OCI-M1 (cell line): ENCODE measurements around the gene MORN1.

Experiments
- DNase-seq: peaks from one replicate; lab custom pipeline; 2025; lab: John Stamatoyannopoulos, UW

MORN1 gene

GRCh38 chr1:2352341-2352896, 38.9 kb downstream of the MORN1 start:
- no peak for DNase-seq

- DNase-seq = no peak
These were observed 39.6 kb downstream of the MORN1 start for GRCh38 chr1:2351723-2352122.

DNA sequence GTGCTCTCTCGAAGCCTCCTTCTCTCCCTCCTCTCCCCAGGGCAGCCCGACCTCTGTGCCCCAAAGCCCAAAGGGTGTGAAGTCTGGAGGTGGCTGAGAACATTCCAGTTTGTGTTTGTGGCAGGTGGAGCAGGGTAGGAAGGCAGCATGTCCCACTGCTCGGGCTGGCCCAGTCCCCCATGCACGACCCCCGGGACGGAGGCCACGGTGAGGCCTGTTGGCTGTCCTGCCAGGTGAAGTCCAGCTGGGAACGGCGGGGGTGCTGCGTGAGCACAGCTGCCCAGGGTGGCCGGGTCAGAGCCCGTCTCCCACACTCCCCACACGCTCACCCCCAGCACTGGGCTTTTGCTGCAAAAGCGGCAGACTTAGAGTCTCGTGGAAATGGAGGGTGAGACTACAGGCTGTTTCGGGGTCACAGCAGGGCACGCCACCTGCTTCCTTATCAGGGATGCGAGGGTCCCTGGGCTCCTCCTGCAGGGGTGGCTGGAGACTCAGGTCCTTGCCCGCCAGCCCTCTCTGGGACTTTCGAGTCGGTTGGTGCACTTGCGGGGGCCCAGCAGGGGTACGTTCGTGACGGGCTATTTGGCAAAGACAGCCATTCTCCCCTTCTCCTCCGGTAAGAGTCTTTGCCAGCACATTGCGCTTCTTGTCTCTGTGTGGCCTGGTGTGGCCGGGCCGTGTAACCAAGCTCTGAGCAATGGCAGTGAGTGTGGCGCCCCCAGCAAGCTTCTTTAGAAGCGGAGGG, 40.3 kb downstream of the MORN1 start:
- DNase-seq = no peak

DNA sequence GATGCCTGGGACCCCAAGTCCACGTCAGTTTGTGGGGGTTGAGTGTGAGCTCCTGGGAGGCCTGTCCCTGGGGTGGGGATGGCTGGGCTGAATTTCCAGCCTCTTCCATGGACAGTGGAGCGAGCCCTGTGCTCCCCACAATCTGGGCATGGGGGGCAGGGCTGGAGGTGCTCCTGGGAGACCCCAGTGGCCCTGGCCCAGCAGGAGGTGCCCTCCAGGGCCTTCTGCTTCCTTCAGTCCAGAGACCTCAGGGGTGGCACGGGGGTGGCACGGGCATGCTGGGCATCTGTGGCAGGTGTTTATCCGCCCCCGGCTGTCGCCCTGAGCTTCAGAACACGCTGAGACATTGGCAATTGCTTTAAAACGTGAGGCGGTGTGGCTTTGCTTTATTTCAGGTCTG, 40.9 kb downstream of the MORN1 start:
- no peak for DNase-seq

GRCh38 chr1:2349806-2350205, 41.5 kb downstream of the MORN1 start:
- no peak for DNase-seq

GRCh38 chr1:2348346-2349325, 42.7 kb downstream of the MORN1 start:
- DNase-seq = no peak

DNA sequence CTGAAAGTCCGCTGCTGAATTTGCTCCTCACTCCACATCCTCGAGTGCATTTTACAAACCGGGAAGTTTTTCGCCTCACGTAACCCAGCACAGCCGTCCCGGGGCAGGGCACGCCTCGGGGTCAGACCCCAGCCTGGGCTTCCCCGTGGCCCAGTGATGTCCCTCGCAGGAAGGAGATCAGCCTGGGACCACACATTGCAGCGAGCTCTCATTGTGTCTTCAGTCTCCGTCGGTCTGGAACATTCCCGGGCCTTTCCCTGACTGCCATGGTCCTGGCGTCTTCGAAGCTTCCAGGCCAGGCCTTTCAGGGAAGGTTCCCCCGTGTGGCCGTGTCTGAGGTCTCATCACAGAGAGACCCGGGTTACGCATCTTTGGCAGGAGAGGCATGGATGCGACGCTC, 43.5 kb downstream of the MORN1 start:
- no peak for DNase-seq

GRCh38 chr1:2347409-2347785, 44.0 kb downstream of the MORN1 start:
- no peak for DNase-seq

DNA sequence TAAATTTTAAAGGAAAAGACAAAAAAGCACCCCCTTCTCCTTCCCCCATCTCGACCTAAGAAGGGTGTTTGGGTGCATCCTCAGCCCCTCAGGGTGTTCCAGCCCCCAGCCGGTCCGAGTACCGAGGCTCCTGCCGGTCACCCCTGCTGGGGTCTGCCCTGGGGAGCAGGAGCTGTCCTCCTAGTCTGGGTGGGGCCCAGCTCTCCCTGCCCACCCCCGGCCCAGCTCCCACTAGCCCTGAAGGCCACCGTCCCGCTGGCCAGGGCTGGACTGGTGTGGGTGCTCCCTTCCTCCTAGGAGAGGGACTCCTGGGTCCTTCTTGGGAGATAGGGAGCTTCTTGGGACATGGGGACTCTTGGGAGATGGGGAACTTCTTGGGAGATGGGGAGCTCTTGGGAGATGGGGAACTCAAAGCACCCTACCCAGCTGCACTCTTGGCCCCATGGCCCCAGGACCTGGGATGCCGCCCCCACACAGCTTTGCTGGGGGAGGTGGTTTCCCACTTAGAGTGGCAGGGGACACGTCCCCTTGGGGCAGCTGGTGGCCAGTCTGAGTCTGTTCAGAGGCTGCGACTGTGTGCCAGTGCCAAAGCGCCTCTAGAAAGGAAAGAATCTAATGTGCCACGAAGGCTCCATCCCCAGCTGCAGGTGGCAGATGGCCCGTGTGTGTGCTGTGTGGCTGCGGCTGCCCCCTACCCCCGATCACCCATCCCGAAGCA, 44.5 kb downstream of the MORN1 start:
- no peak for DNase-seq

- DNase-seq = peak; percentile 72
These were observed 45.9 kb downstream of the MORN1 start for GRCh38 chr1:2345297-2346075.

DNA sequence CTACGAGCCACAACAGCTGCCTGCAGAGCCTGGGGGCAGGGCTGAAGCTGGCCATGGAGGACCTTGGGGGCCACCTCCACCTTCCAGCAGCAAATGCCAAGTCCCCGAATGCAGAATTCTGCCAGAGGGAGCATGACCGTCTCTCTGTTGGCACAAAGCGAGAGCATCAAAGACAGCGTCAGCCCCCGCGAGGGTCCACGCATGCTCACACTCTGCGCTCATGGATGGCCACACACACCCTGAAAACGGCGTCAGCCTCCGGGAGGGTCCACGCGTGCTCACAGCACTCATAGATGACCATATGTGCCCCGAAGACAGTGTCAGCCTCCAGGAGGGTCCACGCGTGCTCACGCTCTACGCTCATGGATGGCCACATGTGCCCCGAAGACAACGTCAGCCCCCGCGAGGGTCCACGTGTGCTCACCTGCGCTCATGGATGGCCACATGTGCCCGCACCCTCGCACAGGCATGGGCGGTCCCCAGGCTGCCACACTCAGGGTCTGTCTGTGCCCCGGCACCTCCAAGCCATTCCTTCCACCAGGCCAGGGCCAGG, 46.5 kb downstream of the MORN1 start:
- DNase-seq = no peak

DNA sequence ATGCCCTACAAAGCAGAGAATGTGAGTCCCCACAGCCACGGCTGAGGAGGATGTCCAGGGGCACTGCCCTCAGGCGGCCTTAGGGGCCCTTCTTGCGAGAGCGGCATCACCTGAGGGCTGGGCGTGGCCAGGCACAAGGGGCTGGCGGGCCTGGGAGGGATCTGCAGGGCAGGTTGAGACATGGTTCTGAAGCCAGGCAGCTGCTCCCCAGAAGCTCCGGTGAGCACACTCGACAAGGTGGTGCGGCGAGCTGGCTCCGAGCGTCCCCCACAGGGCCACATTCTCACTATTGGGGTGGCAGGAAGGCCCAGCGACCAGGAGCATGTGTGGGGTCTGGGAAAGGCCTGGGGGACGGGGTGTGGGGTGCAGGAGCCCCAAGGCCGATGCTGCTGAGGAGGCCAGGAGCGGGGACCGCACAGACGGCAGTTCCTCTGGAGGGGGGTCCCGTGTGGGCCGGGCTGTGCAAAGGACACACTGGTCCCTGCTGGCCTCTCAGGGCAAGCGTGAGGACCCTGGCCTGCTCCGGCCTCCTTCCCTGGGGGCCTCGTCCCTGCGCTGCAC, 47.2 kb downstream of the MORN1 start:
- no peak for DNase-seq

DNA sequence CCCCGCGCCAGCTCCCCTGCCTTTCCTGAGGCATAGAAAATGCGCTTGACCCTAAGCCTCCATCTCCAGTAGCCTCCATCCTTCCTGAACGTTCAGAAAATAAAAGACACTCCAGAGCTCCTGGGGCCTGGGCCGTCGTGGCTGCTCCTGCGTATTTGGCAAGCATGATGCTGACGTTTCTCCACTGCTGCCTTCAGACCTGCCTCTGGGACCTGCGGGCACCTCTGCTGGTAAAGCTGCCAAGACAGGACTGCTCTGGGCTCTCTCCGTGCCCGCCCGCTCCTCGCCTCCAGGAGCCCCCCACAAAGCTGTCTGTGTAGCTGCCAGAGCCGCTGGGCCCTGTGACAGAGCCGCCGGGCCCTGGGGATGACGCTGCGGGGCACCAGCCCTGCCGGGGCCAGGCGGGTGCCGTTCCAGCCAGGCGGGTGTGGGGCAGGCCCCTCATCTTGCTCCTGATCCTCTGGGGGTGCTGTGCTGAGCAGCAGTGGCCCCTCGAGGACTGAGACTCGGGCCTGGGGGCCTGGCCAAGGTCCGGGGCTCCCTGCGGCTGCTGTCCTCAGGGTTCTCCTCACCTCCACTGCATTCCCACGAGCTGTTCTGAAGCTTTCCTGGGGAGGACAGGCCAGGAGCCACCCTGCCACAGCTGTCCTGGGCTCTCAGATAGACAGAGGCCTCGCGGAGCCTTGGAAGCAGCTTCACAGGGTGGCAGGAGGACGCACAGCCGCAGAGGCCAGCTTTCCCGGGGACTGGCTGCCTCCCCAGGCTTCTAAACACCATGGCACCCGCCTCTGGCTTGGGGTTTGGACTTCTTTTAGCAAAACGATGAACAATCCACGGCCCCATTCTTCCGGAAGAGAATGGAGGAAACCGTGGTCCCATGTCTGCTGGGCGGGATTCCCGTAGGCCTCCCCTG, 48.1 kb downstream of the MORN1 start:
- no peak for DNase-seq

DNA sequence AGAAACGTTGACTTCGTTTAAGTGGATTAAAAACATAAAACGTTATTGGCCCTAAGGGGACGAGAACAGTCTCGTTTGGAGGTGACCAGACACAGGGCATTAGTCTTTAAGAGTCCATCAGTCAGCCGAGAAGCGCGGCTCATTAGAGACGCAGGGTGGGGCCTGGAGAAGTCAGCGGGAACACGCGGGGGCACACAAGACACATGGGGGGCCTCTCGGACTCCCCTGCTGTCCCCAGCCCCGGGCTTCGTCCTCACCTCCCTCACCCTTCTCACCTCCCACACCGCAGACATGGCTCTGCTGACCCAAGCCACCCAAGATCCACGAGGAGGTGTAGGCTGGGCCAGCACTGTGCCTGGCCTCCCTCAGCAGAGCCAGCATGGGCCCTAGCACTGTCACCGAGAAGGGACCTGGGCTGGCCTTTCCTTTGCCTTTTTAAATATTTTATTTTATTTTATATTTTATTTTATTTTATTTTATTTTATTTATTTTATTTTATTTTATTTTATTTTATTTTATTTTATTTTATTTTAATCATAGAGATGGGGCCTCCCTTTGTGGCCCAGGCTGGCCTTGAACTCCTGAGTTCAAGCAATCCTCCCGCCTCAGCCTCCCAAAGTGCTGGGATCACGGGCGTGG, 48.9 kb downstream of the MORN1 start:
- DNase-seq = no peak

DNA sequence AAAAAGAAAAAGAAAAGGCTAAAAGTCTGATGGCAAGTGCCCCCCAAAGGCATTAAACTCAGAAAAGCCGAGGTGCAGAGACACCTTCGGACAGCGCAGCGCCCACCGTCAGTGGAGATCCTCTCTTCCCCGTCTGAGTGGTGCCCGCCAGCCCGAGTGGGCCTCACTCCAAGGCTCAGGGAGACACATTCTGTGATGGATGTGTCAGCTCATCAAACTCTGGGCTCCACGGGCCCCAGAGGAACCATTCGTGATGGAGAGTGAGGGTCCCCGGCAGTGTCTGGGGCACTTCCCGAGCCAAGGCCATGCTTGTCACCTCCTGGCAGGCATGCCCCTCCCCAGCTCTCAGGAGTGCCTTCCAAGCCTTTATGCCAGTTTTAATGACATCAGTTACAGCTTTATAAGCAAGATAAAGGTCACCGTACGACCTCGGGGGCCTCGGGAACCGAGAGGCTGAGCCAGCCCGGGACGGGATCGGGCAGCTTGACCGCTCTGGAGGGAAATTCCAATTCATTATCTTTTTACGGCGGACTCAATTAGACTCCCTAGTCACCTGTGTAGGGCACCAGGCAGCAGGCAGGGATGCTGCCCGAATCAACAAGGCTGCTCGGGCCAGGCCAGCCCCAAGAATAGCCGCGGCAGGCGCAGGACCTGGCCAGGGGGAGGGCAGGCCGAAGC, 49.5 kb downstream of the MORN1 start:
- DNase-seq = no peak

GRCh38 chr1:2340918-2341254, 50.5 kb downstream of the MORN1 start:
- no peak for DNase-seq

- DNase-seq = no peak
These were observed 51.1 kb downstream of the MORN1 start for GRCh38 chr1:2340086-2340917.
